ENCODE results near the gene IFI30. TPM values are rescaled to one million over a fixed set of nuclear protein-coding genes. Genes with fewer than 3 reads are reported as not detected.

IFI30 gene
- total RNA-seq, 1 donor from 2014 or later: 8.0 TPM

GRCh38 chr19:18171605-18172327 is 1.8 kb upstream of the IFI30 start:
- DNase-seq: no peak

- DNase-seq: no peak
These were observed 1.1 kb upstream of the IFI30 start for GRCh38 chr19:18172331-18173053.

- DNase-seq: no peak
These were observed 500 bp upstream of the IFI30 start for GRCh38 chr19:18173054-18173571.

DNA sequence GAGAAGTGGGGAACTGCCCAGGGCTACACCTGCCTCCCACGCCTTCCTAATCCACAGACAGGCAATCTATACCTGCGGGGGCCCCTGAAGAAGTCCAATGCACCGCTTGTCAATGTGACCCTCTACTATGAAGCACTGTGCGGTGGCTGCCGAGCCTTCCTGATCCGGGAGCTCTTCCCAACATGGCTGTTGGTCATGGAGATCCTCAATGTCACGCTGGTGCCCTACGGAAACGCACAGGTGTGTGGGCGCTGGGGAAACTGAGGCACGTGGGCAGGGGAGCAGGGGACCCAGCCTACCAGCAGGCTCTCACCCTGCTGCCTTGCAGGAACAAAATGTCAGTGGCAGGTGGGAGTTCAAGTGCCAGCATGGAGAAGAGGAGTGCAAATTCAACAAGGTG is 1.4 kb downstream of the IFI30 start:
- DNase-seq: no peak

DNA sequence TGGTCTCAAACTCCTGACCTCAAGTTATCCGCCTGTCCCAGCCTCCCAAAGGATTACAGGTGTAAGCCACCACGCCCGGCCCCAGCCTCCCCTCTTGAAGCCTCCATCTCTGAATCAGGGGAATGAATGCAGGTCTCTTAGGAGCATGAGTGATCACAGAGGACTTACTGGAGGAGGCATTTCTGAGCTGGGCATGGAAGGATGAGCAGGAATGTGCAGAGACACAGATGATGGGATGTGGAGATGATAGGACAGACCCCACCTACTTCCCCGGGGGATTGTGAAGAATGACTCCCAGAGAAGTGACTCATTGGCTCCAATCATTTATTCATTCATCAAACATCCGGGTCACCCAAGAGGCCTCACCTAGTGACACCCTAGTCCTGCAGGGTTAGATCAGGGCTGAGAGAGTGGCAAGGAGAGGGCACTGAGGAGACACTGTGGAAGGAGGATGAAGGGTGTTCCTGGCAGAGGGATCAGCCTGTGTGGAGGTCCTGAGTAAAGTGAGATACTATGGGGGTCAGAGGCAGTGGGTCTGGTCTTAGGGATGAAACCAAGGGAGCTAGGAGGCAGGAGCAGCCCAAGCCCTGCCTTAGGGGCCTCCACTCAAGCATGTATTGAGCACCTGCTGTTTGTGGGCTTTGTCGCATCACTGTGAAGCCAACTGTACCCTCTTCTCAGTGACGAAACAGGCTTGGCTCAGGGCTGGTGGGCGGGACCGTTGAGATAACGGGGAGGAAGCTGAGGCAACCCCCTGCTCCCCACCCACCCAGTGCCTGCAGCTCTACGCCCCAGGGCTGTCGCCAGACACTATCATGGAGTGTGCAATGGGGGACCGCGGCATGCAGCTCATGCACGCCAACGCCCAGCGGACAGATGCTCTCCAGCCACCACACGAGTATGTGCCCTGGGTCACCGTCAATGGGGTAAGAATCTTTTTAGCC is 3.0 kb downstream of the IFI30 start:
- no peak for DNase-seq

DNA sequence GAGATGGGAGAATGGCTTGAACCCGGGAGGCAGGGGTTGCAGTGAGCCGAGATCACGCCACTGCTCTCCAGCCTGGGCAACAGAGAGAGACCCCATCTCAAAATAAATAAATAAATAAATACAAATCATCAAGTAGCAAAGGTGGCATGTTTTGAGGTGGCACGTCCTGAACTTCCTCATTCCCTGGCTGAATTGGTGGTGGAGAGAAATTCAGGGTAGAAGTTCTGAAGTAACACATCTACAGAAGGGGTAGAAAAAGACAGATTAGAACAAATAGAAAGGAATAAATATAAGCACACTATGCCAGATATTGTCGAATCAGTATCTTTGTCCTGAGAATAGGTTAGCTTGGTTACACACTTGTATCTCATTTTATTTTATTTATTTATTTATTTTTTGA is 6.3 kb downstream of the IFI30 start:
- DNase-seq: no peak

GRCh38 chr19:18183529-18183928 is 9.9 kb downstream of the IFI30 start:
- DNase-seq: no peak

DNA sequence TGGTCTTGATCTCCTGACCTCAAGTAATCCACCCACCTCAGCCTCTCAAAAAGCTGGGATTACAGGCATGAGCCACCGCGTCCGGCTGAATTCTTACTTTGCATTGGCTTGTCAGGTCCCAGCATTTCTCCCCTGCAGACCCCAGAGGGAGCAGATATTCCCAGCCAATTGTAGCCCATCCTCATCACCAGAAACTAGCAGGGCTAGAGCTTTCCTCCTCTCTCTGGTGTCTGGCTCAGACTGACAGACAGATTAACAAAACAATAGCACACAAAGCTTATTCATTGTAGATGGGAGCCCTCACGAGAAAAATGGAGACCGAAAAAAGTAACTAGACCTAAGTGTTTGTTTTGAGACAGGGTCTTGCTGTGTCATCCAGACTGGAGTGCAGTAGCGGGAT is 11.9 kb downstream of the IFI30 start:
- no peak for DNase-seq

DNA sequence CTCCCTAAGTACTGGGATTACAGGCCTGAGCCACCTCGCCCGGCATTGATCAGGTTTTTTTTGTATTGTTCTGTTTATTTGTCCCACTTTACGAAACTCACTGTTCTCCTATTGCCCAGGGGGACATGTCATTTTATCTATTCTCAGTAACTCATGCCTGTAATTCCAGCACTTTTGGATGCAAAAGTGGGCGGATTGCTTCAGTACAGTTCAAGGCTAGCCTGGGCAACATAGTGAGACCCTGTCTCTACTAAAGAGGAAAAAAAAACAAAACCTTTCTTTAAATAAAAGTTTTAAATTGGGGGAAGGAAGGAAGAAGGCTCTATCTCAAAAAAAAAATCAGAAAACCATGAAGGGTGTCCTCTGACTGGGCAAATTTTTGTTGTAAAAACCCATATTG is 16.7 kb downstream of the IFI30 start:
- no peak for DNase-seq

- no peak for DNase-seq
These were observed 18.0 kb downstream of the IFI30 start for GRCh38 chr19:18191640-18192062.

DNA sequence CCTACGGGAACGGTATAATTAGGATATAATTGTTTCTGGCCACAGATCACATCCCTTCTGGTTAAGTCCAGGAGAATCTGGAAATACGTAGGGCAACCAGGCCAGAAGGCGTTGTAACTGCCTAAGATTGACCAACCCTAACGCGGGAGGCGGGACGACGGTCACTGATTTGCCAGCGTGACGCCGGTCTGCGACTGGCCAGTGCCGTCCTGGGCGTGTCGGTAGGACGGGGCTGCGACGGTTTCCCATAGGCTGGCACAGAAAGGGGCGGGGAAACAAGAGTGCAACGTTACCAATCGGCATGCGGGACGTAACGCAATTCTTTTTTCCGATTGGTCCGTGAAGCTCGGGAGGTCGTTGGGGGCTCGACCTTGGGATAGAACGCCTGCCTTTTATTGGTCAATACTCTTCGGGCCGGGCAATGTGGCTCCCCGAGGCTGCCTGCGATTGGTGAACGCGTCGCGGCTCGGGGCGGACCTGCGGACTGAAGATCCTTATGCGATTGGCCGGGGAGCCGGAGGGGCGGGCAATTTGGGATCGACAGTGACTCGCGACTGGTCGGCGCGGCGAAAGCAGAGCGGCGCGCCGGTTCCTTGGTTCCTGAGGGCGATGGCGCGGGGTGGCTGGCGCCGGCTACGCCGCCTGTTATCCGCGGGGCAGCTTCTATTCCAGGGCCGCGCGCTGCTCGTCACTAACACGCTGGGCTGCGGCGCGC is 19.2 kb downstream of the IFI30 start, which contains the start of gene MPV17L2:
TSS of gene MPV17L2 (plus strand) at position 546 of the 715 bp plus-strand sequence. CDS start at position 610, 64 bp downstream.
- peak; percentile 100 for DNase-seq

GRCh38 chr19:18193388-18194180 is 20.0 kb downstream of the IFI30 start:
- no peak for DNase-seq

DNA sequence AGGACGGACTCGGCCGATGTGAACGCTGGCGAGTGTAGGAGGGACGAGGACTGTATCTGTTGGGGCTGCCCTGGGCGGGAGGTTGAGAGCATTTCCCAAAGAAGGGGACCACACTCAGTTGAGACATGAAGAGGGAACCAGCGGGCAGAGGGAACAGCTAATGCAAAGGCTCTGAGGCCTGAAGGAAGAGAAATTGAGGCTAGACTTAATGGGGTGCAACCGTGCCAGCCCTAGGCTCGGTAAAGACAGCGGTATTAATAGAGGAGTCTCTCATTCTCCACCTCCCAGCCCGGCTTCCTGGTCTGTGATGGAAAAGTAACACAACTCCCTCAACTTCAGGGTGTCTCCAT is 20.5 kb downstream of the IFI30 start:
- no peak for DNase-seq

DNA sequence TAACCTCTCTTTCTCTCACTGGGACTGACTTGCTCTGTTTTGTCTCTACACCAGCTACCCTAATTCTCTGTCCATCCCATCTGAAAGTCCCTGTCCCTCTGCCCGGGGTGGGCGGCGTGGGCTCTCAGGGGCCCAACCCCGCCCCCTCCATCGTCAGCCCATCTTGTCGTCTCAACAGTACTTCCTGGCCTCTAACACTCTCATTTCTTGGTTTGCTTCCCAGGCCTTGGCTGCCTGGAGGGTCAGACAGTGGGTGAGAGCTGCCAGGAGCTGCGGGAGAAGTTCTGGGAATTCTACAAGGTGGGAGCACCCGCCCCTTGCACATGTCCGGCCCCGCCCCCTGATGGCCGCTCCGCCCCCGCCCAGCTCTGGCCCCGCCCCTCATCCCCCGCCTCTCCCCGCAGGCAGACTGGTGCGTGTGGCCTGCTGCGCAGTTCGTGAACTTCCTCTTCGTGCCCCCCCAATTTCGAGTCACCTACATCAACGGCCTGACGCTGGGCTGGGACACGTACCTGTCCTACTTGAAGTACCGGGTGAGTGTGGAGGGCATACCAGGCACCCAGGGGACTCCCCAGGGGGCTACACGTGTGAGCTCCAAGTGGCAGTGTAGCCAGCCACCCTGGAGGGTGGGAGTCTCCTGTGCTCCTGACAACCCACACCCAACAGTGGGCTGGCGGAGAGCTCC is 21.1 kb downstream of the IFI30 start:
- peak; percentile 56 for DNase-seq

DNA sequence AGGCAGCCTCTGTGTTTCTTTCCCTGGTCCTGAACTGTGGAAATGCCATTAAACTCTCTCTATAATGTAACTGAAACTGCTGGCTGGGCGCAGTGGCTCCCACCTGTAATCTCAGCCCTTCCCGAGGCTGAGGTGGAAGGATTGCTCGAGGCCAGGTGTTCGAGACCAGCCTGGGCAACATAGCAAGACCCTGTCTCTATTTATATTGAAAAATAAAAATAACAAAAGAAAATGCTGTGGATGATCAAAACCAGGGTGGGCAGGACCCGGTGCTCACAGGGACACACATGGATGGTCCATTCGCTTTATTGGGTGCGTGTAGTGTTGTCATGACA is 22.9 kb downstream of the IFI30 start:
- no peak for DNase-seq

DNA sequence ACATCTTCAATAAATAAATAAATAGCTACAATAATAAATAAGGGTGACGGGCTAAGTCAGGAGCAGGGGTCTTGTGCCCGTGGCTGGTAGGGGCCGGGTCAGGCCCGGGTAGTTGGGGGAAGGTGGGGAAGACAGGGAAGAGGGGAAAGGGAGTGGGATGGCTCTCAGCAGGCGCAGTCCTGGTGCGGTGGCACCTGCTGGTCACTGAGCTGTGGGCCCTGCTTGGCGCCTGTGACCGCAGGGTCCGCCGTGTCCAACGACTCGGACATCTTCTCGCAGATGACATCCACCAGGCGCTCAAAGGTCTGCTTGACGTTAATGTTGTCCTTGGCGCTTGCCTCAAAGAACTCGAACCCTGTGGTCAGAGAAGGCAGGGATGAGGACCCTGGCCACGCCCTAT is 23.7 kb downstream of the IFI30 start:
- DNase-seq: no peak

DNA sequence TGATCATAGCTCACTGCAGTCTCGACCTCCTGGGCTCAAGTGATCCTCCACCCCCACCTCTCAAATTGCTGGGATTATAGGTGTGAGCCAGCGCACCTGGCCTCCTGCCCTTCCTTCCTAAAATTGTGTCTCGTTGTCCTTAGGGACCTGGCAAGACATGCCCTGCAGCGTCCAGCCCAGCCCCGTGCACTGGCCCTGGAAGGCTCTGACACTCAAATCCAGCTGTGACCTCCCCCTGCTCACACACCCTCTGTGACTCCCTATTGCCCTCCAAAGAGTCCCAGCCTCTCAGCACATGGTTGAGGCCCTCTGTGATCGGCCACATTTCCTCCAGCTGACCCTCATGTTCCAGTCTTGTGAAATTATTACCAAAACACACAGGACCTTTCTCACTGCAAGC is 24.3 kb downstream of the IFI30 start:
- DNase-seq: no peak

GRCh38 chr19:18198374-18198773 is 24.8 kb downstream of the IFI30 start:
- DNase-seq: no peak

DNA sequence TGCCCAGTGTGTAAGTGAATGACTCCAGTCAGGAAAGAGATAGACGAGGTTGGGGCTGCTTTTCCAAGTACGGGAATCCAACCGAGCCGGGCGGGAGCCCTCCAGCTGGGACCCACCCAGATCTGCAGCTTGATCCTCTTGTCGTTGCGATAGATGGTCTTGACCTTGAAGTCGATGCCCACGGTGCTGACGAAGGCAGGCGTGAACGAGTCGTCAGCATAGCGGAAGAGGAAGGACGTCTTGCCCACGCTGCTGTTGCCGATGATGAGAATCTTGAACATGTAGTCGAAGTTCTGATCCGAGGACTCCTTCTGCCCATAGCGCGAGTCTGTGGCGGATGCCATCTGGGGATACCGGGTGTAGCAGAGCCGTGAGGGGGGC is 28.8 kb downstream of the IFI30 start:
- no peak for DNase-seq

- DNase-seq: peak; percentile 14
These were observed 29.3 kb downstream of the IFI30 start for GRCh38 chr19:18202778-18203407.
